GM10266 (cell line): ENCODE measurements around the gene CAPN9.

Experiments used
- DNase-seq: peaks from one replicate; pipeline ENCODE4 v3.0.0; 2012; ENCODE audit errors: extremely low spot score
- CTCF ChIP-seq: IDR thresholded peaks from 2 replicates; pipeline ENCODE4 v1.5.1; 2012; ENCODE audit warnings: mild to moderate bottlenecking, low read depth; ENCODE audit not compliant: control insufficient read depth, insufficient read depth; ENCODE audit errors: missing control alignments

The CAPN9 gene

GRCh38 chr1:230702934-230703678, 44.1 kb upstream of the CAPN9 start:
- DNase-seq: no peak
- TF ChIP-seq CTCF: no peak

GRCh38 chr1:230703679-230704385, 43.4 kb upstream of the CAPN9 start:
- TF ChIP-seq CTCF: no peak
- DNase-seq: no peak

GRCh38 chr1:230704830-230705229, 42.4 kb upstream of the CAPN9 start:
- TF ChIP-seq CTCF: no peak
- no peak for DNase-seq

- DNase-seq: no peak
- no peak for TF ChIP-seq CTCF
These were observed 41.7 kb upstream of the CAPN9 start for GRCh38 chr1:230705289-230706019.

DNA sequence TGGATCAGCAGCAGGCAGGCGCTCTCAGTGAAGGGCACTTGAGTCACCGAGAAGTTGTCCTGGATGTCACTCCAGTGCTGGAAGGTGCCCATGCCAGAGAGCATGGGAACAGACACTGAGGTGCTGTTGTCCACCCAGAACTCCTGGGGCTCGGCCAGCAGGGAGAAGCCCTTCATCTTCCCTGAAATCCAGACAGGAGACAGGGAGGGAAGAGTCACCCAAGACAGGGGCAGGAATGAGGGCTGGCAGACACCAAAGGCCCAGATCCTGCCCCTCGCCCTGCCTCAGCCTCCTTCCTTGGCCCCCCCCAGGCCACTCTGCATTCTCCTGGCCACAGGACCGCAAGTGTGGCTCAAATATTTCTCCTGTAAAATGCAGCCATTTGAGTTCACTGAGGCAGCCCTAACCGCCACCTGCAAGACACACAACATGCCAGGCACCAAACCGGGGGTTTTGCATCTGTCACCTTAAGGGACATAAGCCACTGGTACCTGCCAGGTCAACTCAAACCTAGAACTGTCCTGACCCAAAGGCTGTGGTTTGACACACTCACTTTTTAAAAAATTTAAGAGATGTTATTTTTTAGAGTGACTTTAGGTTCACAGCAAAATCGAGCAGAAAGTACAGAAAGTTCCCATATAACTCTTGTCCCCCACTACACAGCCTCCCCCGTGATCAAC, 41.0 kb upstream of the CAPN9 start:
- no peak for TF ChIP-seq CTCF
- no peak for DNase-seq

GRCh38 chr1:230706887-230707731, 40.1 kb upstream of the CAPN9 start:
- DNase-seq: no peak
- TF ChIP-seq CTCF: no peak
